NCI-H524 treated with DMSO at 0.1 percent for 48 hours (cell line): ENCODE measurements around the gene GALNT16.

Source experiments
- DNase-seq: peaks from one replicate; lab custom pipeline; 2025; lab: John Stamatoyannopoulos, UW

The GALNT16 gene

GRCh38 chr14:69405762-69406161, 145.8 kb downstream of the GALNT16 start:
- no peak for DNase-seq
